GM19438 (cell line): Measurements from ENCODE around the gene SPATA20.

ENCODE experiments used
- ATAC-seq: cut with Tn5 transposase; IDR thresholded peaks from one replicate; pipeline ENCODE4 v1.9.1; 2021; ENCODE audit warnings: low read depth; ENCODE audit not compliant: unreplicated experiment

SPATA20 gene

GRCh38 chr17:50593321-50593720 is 46.3 kb downstream of the SPATA20 start:
- ATAC-seq: no peak

- ATAC-seq: no peak
Observed at GRCh38 chr17:50594128-50594823, 47.3 kb downstream of the SPATA20 start.

GRCh38 chr17:50594892-50595291 is 47.9 kb downstream of the SPATA20 start:
- ATAC-seq: no peak

- no peak for ATAC-seq
Observed at GRCh38 chr17:50596191-50597037, 49.4 kb downstream of the SPATA20 start.

- ATAC-seq: no peak
Observed at GRCh38 chr17:50598487-50598886, 51.5 kb downstream of the SPATA20 start.

- ATAC-seq: no peak
Observed at GRCh38 chr17:50599606-50600005, 52.6 kb downstream of the SPATA20 start.

GRCh38 chr17:50601823-50602375 is 54.9 kb downstream of the SPATA20 start:
- no peak for ATAC-seq

GRCh38 chr17:50602836-50603235 is 55.9 kb downstream of the SPATA20 start:
- no peak for ATAC-seq

GRCh38 chr17:50603340-50603739 is 56.4 kb downstream of the SPATA20 start:
- no peak for ATAC-seq

GRCh38 chr17:50604513-50604912 is 57.5 kb downstream of the SPATA20 start:
- ATAC-seq: no peak

GRCh38 chr17:50605429-50605828 is 58.5 kb downstream of the SPATA20 start:
- ATAC-seq: no peak
